GM23338 (cell line): ENCODE data around the gene DEXI. TPM values are rescaled to one million over a fixed set of nuclear protein-coding genes. Genes with fewer than 3 reads are reported as not detected.

Source experiments
- ATAC-seq: fragments of 200-7000 bp; cut with Tn5 transposase; 3 replicates; pipeline ENCODE4 v1.9.1; 2020
- DNase-seq: peaks from one replicate; pipeline ENCODE4 v3.0.0-alpha.2; 2015; ENCODE audit warnings: low spot score
- H2AFZ ChIP-seq: fragments of 200-600 bp; sonication (generic); 2 replicates; pipeline ENCODE4 v1.8.0; 2016; ENCODE audit warnings: antibody characterized with exemption, mild to moderate bottlenecking, moderate library complexity
- H3F3A ChIP-seq: fragments of 200-600 bp; sonication (generic); replicated peaks from 2 replicates; pipeline ENCODE4 v1.8.0; 2017; ENCODE audit warnings: antibody characterized with exemption, mixed run types, low read depth
- H3K27ac ChIP-seq: fragments of 200-600 bp; sonication (generic); 2 replicates; pipeline ENCODE4 v1.6.1; 2016; ENCODE audit warnings: low read depth
- H3K27me3 ChIP-seq: fragments of 200-600 bp; sonication (generic); 2 replicates; pipeline ENCODE4 v1.8.0; 2016; ENCODE audit warnings: mild to moderate bottlenecking, mixed run types, moderate library complexity; ENCODE audit not compliant: insufficient read depth
- H3K36me3 ChIP-seq: fragments of 200-600 bp; sonication (generic); 2 replicates; pipeline ENCODE4 v1.8.0; 2016; ENCODE audit warnings: mild to moderate bottlenecking; ENCODE audit not compliant: insufficient read depth
- H3K4me1 ChIP-seq: fragments of 200-600 bp; sonication (generic); 2 replicates; pipeline ENCODE4 v1.8.0; 2016; ENCODE audit warnings: mild to moderate bottlenecking, moderate library complexity; ENCODE audit not compliant: insufficient read depth
- H3K4me2 ChIP-seq: fragments of 200-600 bp; sonication (generic); 2 replicates; pipeline ENCODE4 v1.7.1; 2017; ENCODE audit warnings: mixed run types
- H3K4me3 ChIP-seq: fragments of 200-600 bp; sonication (generic); 2 replicates; pipeline ENCODE4 v1.6.1; 2016; ENCODE audit warnings: mixed run types
- H3K79me2 ChIP-seq: fragments of 200-600 bp; sonication (generic); replicated peaks from 2 replicates; pipeline ENCODE4 v1.8.0; 2017; ENCODE audit warnings: mild to moderate bottlenecking; ENCODE audit not compliant: insufficient read depth
- H3K9me2 ChIP-seq: fragments of 200-600 bp; sonication (generic); 2 replicates; pipeline ENCODE4 v1.8.0; 2017; ENCODE audit not compliant: insufficient read depth
- H4K20me1 ChIP-seq: fragments of 200-600 bp; sonication (generic); replicated peaks from 2 replicates; pipeline ENCODE4 v1.8.0; 2017; ENCODE audit warnings: mild to moderate bottlenecking; ENCODE audit not compliant: insufficient read depth
- H3K27ac Mint-ChIP-seq: 2 replicates; pipeline ENCODE4 v1.8.0; 2020; ENCODE audit warnings: inconsistent platforms, mild to moderate bottlenecking, moderate library complexity, mixed read lengths
- H3K27me3 Mint-ChIP-seq: 3 replicates; pipeline ENCODE4 v1.8.0; 2022; ENCODE audit warnings: low read depth, mild to moderate bottlenecking, moderate library complexity, mixed read lengths, inconsistent platforms; ENCODE audit not compliant: insufficient read depth, poor library complexity
- H3K36me3 Mint-ChIP-seq: 3 replicates; pipeline ENCODE4 v1.8.0; 2021; ENCODE audit warnings: low read depth, mild to moderate bottlenecking, inconsistent platforms, moderate library complexity, mixed read lengths
- H3K4me1 Mint-ChIP-seq: 3 replicates; pipeline ENCODE4 v1.8.0; 2020; ENCODE audit warnings: mild to moderate bottlenecking, inconsistent platforms, mixed read lengths
- H3K4me3 Mint-ChIP-seq: 3 replicates; pipeline ENCODE4 v1.8.0; 2021; ENCODE audit warnings: moderate library complexity, mild to moderate bottlenecking, inconsistent platforms, mixed read lengths
- H3K9me3 Mint-ChIP-seq: 3 replicates; pipeline ENCODE4 v1.8.0; 2020; ENCODE audit warnings: moderate library complexity, mild to moderate bottlenecking, inconsistent platforms, mixed read lengths
- CREB1 ChIP-seq: fragments of 250-450 bp; sonication (Bioruptor Pico); IDR thresholded peaks from 2 replicates; pipeline ENCODE4 v1.5.0; 2020; ENCODE audit warnings: low read depth, mild to moderate bottlenecking, moderate library complexity
- CTCF ChIP-seq, 2 experiments: fragments of 200-600 bp in 1 of 2; sonication (generic) in 1 of 2; conservative IDR thresholded peaks; 2 replicates each; pipeline versions ENCODE4 v1.5.1 to v1.6.1; 2016 to 2017; ENCODE audit warnings: antibody characterized with exemption in 2 of 2, low read depth in 2 of 2, mild to moderate bottlenecking in 2 of 2, moderate library complexity in 1 of 2
- EZH2 ChIP-seq: fragments of 200-600 bp; sonication (generic); IDR thresholded peaks from one replicate; pipeline ENCODE4 v1.8.0; 2017; ENCODE audit warnings: antibody characterized with exemption, mild to moderate bottlenecking, low read depth; ENCODE audit not compliant: unreplicated experiment
- EZH2phosphoT487 ChIP-seq: fragments of 200-600 bp; sonication (generic); IDR thresholded peaks from one replicate; pipeline ENCODE4 v1.8.1; 2018; ENCODE audit warnings: antibody characterized with exemption; ENCODE audit not compliant: unreplicated experiment
- POLR2AphosphoS5 ChIP-seq: IDR thresholded peaks from 2 replicates; pipeline ENCODE4 v1.6.1; 2016; ENCODE audit warnings: antibody characterized with exemption, low read depth
- REST ChIP-seq: IDR thresholded peaks from one replicate; pipeline ENCODE4 v1.6.1; 2018; ENCODE audit warnings: antibody characterized with exemption; ENCODE audit not compliant: unreplicated experiment
- STAT1 ChIP-seq: IDR thresholded peaks from one replicate; pipeline ENCODE4 v1.6.1; 2016; ENCODE audit warnings: antibody characterized with exemption; ENCODE audit not compliant: unreplicated experiment
- ZNF114 ChIP-seq: fragments of 250-450 bp; sonication (Bioruptor Pico); IDR thresholded peaks from 2 replicates; pipeline ENCODE4 v1.5.0; 2020; ENCODE audit warnings: mild to moderate bottlenecking, moderate library complexity
- ZNF331 ChIP-seq: fragments of 250-450 bp; sonication (Bioruptor Pico); IDR thresholded peaks from 2 replicates; pipeline ENCODE4 v1.5.0; 2020; ENCODE audit warnings: low read depth, mild to moderate bottlenecking, moderate library complexity
- ZNF462 ChIP-seq: fragments of 250-450 bp; sonication (Bioruptor Pico); IDR thresholded peaks from 2 replicates; pipeline ENCODE4 v1.5.0; 2020; ENCODE audit warnings: mild to moderate bottlenecking, moderate library complexity
- polyA plus RNA-seq: library from polyadenylated mRNA; unstranded; fragments of >200 nt; fragmentation: Nextera tagmentation; extraction: Ambion mirVana; gene quantifications from 2 replicates; pipeline ENCODE4 v1.2.1, GENCODE V29; 2016
- total RNA-seq: library from RNA; depleted of rRNA; stranded (reverse); fragments of >200 nt; shearing (Covaris generic); gene quantifications from 2 replicates; pipeline ENCODE4 v1.2.3, GENCODE V29; 2014

DEXI gene
- total and polyA plus RNA-seq, 2 experiments from 2014 or later, result 26.5 to 58.2 TPM

- no peak for TF ChIP-seq ZNF114 (CRISPR knock-in tag)
- no peak for TF ChIP-seq ZNF331 (CRISPR knock-in tag)
- TF ChIP-seq STAT1, result no peak
- Histone ChIP-seq H4K20me1 (no peaks in the 10 kb centered on the region), H3K4me1 (no peaks in the 10 kb centered on the region), H3F3A (no peaks in the 10 kb centered on the region), H3K79me2 (no peaks in the 10 kb centered on the region), H3K9me2 (no peaks in the 10 kb centered on the region), H3K36me3 (no peaks in the 10 kb centered on the region), H2AFZ (no peak overlapping the region), H3K27me3 (no peaks in the 10 kb centered on the region), H3K4me2 (no peak overlapping the region), H3K4me3 (no peak overlapping the region), H3K27ac (no peak overlapping the region)
- Mint-ChIP-seq H3K36me3 (no peaks in the 10 kb centered on the region; the same call in 2 of the 3 replicates), H3K27ac (no peak overlapping the region), H3K9me3 (no peaks in the 10 kb centered on the region; the same call in 2 of the 3 replicates), H3K4me3 (no peak overlapping the region), H3K27me3 (no peaks in the 10 kb centered on the region), H3K4me1 (no peaks in the 10 kb centered on the region; the same call in 2 of the 3 replicates)
- DNase-seq, result no peak
- no peak for ATAC-seq
Observed at GRCh38 chr16:10911267-10911666, 31.0 kb downstream of the DEXI start.

GRCh38 chr16:10907757-10908045 lies 34.6 kb downstream of the DEXI start:
- Histone ChIP-seq H3K4me1 (no peaks in the 10 kb centered on the region), H3K9me2 (no peaks in the 10 kb centered on the region), H3K79me2 (no peaks in the 10 kb centered on the region), H3K4me2 (no peak overlapping the region), H3F3A (no peaks in the 10 kb centered on the region), H3K4me3 (no peak overlapping the region), H3K27me3 (no peaks in the 10 kb centered on the region), H3K36me3 (no peaks in the 10 kb centered on the region), H2AFZ (no peak overlapping the region), H3K27ac (no peak overlapping the region), H4K20me1 (no peaks in the 10 kb centered on the region)
- H3K27ac Mint-ChIP-seq, result no peak overlapping the region
- H3K36me3 Mint-ChIP-seq, result no peaks in the 10 kb centered on the region; the same call in 2 of the 3 replicates
- no peaks in the 10 kb centered on the region; the same call in 2 of the 3 replicates for H3K9me3 Mint-ChIP-seq
- no peaks in the 10 kb centered on the region for H3K27me3 Mint-ChIP-seq
- ATAC-seq (no peak; the same call in 2 of the 3 replicates), DNase-seq (no peak)
- no peaks in the 10 kb centered on the region; the same call in 2 of the 3 replicates for H3K4me1 Mint-ChIP-seq
- TF ChIP-seq POLR2AphosphoS5 (no peak), ZNF462 (CRISPR knock-in tag) (no peak), ZNF114 (CRISPR knock-in tag) (no peak), EZH2 (no peak), ZNF331 (CRISPR knock-in tag) (no peak), EZH2phosphoT487 (no peak), CREB1 (CRISPR knock-in tag) (no peak), CTCF (conservative IDR thresholded peaks at IDR 0.05; ENCODE audit: low read depth in 2 of 2) (no peak), REST (no peak)
- H3K4me3 Mint-ChIP-seq, result no peak overlapping the region
